Activated CD8-positive, alpha-beta T cell treated with anti-CD3 and anti-CD28 coated beads for 36 hours (primary cell): ENCODE measurements around the gene IKZF1. TPM values are rescaled to one million over a fixed set of nuclear protein-coding genes. Genes with fewer than 3 reads are reported as not detected.

Source experiments
- ATAC-seq: fragments of 200-7000 bp; cut with Tn5 transposase; one replicate; pipeline ENCODE4 v1.10.0; 2021; ENCODE audit warnings: mild to moderate bottlenecking, moderate library complexity
- CTCF ChIA-PET: fragments of 350-600 bp; sonication (Branson Sonifier 250); formaldehyde crosslinking; loops from one replicate; lab custom pipeline; 2021; ENCODE audit warnings: antibody characterized with exemption; lab: Charles Lee
- POLR2A ChIA-PET: fragments of 350-600 bp; sonication (Branson Sonifier 250); formaldehyde crosslinking; loops from one replicate; lab custom pipeline; 2021; ENCODE audit warnings: antibody characterized with exemption; lab: Charles Lee
- DNase-seq: peaks from one replicate; pipeline ENCODE4 v3.0.0-alpha.2; 2020
- H3K27ac Mint-ChIP-seq: one replicate; pipeline ENCODE4 v1.8.0; 2021; ENCODE audit warnings: mild to moderate bottlenecking, mixed read lengths
- H3K27me3 Mint-ChIP-seq: one replicate; pipeline ENCODE4 v1.8.0; 2021; ENCODE audit warnings: mixed read lengths
- H3K36me3 Mint-ChIP-seq: one replicate; pipeline ENCODE4 v1.8.0; 2021; ENCODE audit warnings: low read depth, mixed read lengths
- H3K4me1 Mint-ChIP-seq: one replicate; pipeline ENCODE4 v1.8.0; 2021; ENCODE audit warnings: low read depth, mixed read lengths
- H3K4me3 Mint-ChIP-seq: one replicate; pipeline ENCODE4 v1.8.0; 2021; ENCODE audit warnings: mild to moderate bottlenecking, moderate library complexity, mixed read lengths
- H3K9me3 Mint-ChIP-seq: one replicate; pipeline ENCODE4 v1.8.0; 2021; ENCODE audit warnings: mixed read lengths
- CTCF ChIP-seq: fragments of 200-600 bp; IDR thresholded peaks from one replicate; pipeline ENCODE4 v1.8.0; 2022; ENCODE audit warnings: antibody characterized with exemption, mild to moderate bottlenecking
- intact Hi-C: fragments of 100-400 bp; cut with micrococcal nuclease; formaldehyde crosslinking; loops from one replicate; pipeline ENCODE4 v1.10.0; 2022
- total RNA-seq, 2 experiments: library from RNA; stranded (reverse); gene quantifications; one replicate each; pipeline ENCODE4 v1.2.3, GENCODE V29; 2021

The IKZF1 gene
- total RNA-seq, 2 experiments from 2014 or later, result 277 to 295 TPM

- no peaks in the 10 kb centered on the region for H3K36me3 Mint-ChIP-seq
- DNase-seq (no peak), ATAC-seq (no peak)
- H3K4me3 Mint-ChIP-seq, result no peak overlapping the region
- no peak overlapping the region for H3K27ac Mint-ChIP-seq
- ChIA-PET POLR2A (interaction anchor here (1.5 kb wide), 1 partner anchor 12 kb away, joined by 7 read pairs; no protein-coding TSS in a partner anchor), CTCF (interaction anchor here (1.1 to 1.5 kb wide), 5 partner anchors 9 to 331 kb away, joined by 3 to 5 read pairs (median 4); partner anchors contain the start of gene ZPBP)
- intact Hi-C loops, result no loop called here
- H3K27me3 Mint-ChIP-seq, result no peaks in the 10 kb centered on the region
- H3K9me3 Mint-ChIP-seq, result no peaks in the 10 kb centered on the region
- no peaks in the 10 kb centered on the region for H3K4me1 Mint-ChIP-seq
- TF ChIP-seq CTCF, result no peak
Observed at GRCh38 chr7:50423860-50424259, 119.3 kb downstream of the IKZF1 start.

- ChIA-PET POLR2A (interaction anchor here (1.5 kb wide), 1 partner anchor 13 kb away, joined by 7 read pairs; no protein-coding TSS in a partner anchor), CTCF (interaction anchor here (1.0 to 1.2 kb wide), 2 partner anchors 20 to 22 kb away, joined by 3 read pairs; no protein-coding TSS in a partner anchor)
- H3K27me3 Mint-ChIP-seq, result no peaks in the 10 kb centered on the region
- no peaks in the 10 kb centered on the region for H3K36me3 Mint-ChIP-seq
- H3K4me1 Mint-ChIP-seq, result no peaks in the 10 kb centered on the region
- H3K27ac Mint-ChIP-seq, result no peak overlapping the region
- H3K4me3 Mint-ChIP-seq, result no peak overlapping the region
- no peaks in the 10 kb centered on the region for H3K9me3 Mint-ChIP-seq
- TF ChIP-seq CTCF, result no peak
- DNase-seq (no peak), ATAC-seq (no peak)
- intact Hi-C loops, result no loop called here
Observed at GRCh38 chr7:50425318-50425717, 120.8 kb downstream of the IKZF1 start.

DNA sequence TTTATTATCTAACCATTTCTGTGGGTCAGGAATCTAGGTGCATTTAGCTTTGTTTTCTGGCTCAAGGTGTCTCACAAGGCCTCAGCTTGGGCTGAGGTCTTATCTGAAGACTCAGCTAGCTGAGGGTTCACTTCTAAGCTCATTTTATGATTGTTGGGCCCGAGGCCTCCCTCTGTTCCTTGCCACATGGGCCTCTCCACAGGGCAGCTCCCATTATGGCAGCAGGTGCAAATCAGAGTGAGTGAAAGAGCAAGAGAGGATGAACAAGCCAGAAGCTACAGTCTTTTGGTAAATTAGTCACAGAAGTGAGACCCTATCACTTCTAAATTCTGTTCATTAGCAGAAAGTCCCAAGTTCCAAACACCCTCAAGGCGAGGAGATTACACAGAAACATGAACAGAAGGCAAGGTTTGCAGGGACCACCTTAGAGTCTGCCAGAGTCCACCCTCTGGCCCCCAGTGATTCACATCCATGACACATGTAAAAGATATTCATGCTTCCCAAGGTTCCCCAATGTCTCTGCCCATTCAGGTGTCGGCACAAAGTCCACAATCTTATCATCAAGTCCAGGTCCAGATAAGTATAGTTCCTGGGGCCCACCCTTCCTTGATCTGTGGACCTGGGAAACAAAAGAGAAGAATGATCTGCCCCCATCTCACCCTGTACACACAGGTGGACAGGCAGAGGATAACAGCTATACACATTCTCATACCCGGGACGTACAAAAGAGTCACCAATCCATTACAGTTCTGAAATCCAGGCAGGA lies 121.9 kb downstream of the IKZF1 start:
- ChIA-PET POLR2A (interaction anchor here (0.7 kb wide), 1 partner anchor 240 kb away, joined by 3 read pairs; no protein-coding TSS in a partner anchor), CTCF (interaction anchor here (0.9 to 5.5 kb wide), 6 partner anchors 8 to 334 kb away, joined by 3 to 46 read pairs (median 4); no protein-coding TSS in a partner anchor)
- H3K27me3 Mint-ChIP-seq, result no peaks in the 10 kb centered on the region
- no peaks in the 10 kb centered on the region for H3K36me3 Mint-ChIP-seq
- TF ChIP-seq CTCF, result no peak
- H3K4me1 Mint-ChIP-seq, result no peaks in the 10 kb centered on the region
- H3K27ac Mint-ChIP-seq, result no peak overlapping the region
- H3K4me3 Mint-ChIP-seq, result no peak overlapping the region
- DNase-seq (no peak), ATAC-seq (no peak)
- intact Hi-C loops, result no loop called here
- H3K9me3 Mint-ChIP-seq, result no peaks in the 10 kb centered on the region

- Mint-ChIP-seq H3K27me3 (no peaks in the 10 kb centered on the region), H3K27ac (no peak overlapping the region), H3K4me1 (no peaks in the 10 kb centered on the region), H3K4me3 (no peak overlapping the region), H3K9me3 (no peaks in the 10 kb centered on the region), H3K36me3 (no peaks in the 10 kb centered on the region)
- intact Hi-C loops, result no loop called here
- POLR2A ChIA-PET, result no interaction called here
- no peak for ATAC-seq
- CTCF ChIA-PET, result interaction anchor here (1.0 to 5.5 kb wide), 6 partner anchors 9 to 335 kb away, joined by 3 to 46 read pairs (median 3); no protein-coding TSS in a partner anchor
- TF ChIP-seq CTCF, result no peak
- no peak for DNase-seq
Observed at GRCh38 chr7:50427518-50427917, 123.0 kb downstream of the IKZF1 start.

DNA sequence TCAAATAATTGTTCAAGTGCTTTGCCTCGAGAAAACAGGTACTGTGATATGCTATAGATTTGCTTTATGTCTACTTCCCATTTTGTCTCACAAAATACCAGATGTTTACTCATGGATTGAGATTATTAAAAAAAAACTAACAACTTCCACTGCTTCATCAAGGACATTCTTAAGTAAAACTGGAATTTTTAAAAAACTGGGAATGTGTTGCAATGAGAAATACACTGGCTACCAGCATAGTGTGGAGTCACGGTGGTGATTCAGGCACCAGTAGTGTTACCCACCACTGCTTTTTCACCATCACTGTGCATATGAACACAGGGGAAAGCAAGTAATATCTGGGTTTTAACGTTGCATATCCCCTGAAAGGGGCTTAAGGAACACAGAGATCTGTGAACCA lies 124.4 kb downstream of the IKZF1 start:
- no peak for ATAC-seq

More for the DNA sequence above, 124.4 kb downstream of the IKZF1 start:
- DNase-seq, result no peak
- intact Hi-C loops, result no loop called here
- ChIA-PET CTCF (interaction anchor here (5.5 kb wide), 1 partner anchor 10 kb away, joined by 46 read pairs; no protein-coding TSS in a partner anchor), POLR2A (interaction anchor here (0.6 kb wide), 1 partner anchor 18 kb away, joined by 3 read pairs; no protein-coding TSS in a partner anchor)
- Mint-ChIP-seq H3K4me1 (no peaks in the 10 kb centered on the region), H3K27ac (no peak overlapping the region), H3K9me3 (no peaks in the 10 kb centered on the region), H3K27me3 (no peaks in the 10 kb centered on the region), H3K4me3 (no peak overlapping the region), H3K36me3 (no peaks in the 10 kb centered on the region)
- no peak for TF ChIP-seq CTCF
